ENCODE measurements around the gene ENTPD8. TPM values are rescaled to one million over a fixed set of nuclear protein-coding genes. Genes with fewer than 3 reads are reported as not detected.

The ENTPD8 gene
- total and polyA plus RNA-seq, 10 of the 15 experiments (the other 5 are each of a cell fraction or from before 2014, with no cell fraction given): not detected

- TF ChIP-seq FOS (IDR thresholded peaks at IDR 0.05; ENCODE audit: borderline replicate concordance, extremely low read depth, insufficient read length) (no peak), BCL11A (IDR thresholded peaks at IDR 0.05; ENCODE audit: low read depth, low read length) (peak; percentile 20; the same call in 1 of the 2 replicates), NFXL1 (IDR thresholded peaks at IDR 0.05; ENCODE audit: borderline replicate concordance) (no peak; the same call in 1 of the 2 replicates), YY1 (IDR thresholded peaks at IDR 0.05; ENCODE audit: low read depth, low read length) (peak; percentile 88), FOXM1 (IDR thresholded peaks at IDR 0.05; ENCODE audit: low read depth, low read length) (no peak), RFX5 (IDR thresholded peaks at IDR 0.05; ENCODE audit: low read depth, low read length) (no peak; the same call in 1 of the 2 replicates), HSF1 (IDR thresholded peaks at IDR 0.05; ENCODE audit: low read depth, low read length) (peak; percentile 58; the same call in 1 of the 2 replicates), WRNIP1 (IDR thresholded peaks at IDR 0.05; ENCODE audit: borderline replicate concordance, low read depth, low read length) (no peak), ZBTB33 (IDR thresholded peaks at IDR 0.05) (no peak), GABPA (IDR thresholded peaks at IDR 0.05; ENCODE audit: low read depth) (peak; percentile 90), KAT2A (conservative IDR thresholded peaks at IDR 0.05; ENCODE audit: control insufficient read depth, low read depth, low read length) (no peak), TCF3 (IDR thresholded peaks at IDR 0.05; ENCODE audit: borderline replicate concordance, insufficient read depth, low read depth, low read length) (peak; percentile 62), MAX (IDR thresholded peaks at IDR 0.05; ENCODE audit: low read depth, low read length) (peak; percentile 25; the same call in 1 of the 2 replicates), DPF2 (IDR thresholded peaks at IDR 0.05) (peak; percentile 71; the same call in 1 of the 2 replicates), GATAD2B (conservative IDR thresholded peaks at IDR 0.05; ENCODE audit: low read depth) (peak; percentile 96; the same call in 1 of the 2 replicates), CREB1 (IDR thresholded peaks at IDR 0.05; ENCODE audit: low read depth) (peak; percentile 30; the same call in 1 of the 2 replicates), REST (IDR thresholded peaks at IDR 0.05; ENCODE audit: low read depth, low read length) (no peak), ZSCAN29 (IDR thresholded peaks at IDR 0.05) (peak; percentile 82; the same call in 1 of the 2 replicates), E4F1 (IDR thresholded peaks at IDR 0.05; ENCODE audit: borderline replicate concordance, partially characterized antibody) (no peak)
These were observed 18.3 kb downstream of the ENTPD8 start, which contains the start of the genes EXD3 and NOXA1 (continued) for GRCh38 chr9:137422604-137423513.
